ENCODE data around the gene VSIG8. TPM values are rescaled to one million over a fixed set of nuclear protein-coding genes. Genes with fewer than 3 reads are reported as not detected.

VSIG8 gene
- total and polyA plus RNA-seq, 2 donors (not counting 3 experiments of a cell fraction or from before 2014, with no cell fraction given): not detected

GRCh38 chr1:159859767-159860322 is 2.6 kb downstream of the VSIG8 start:
- POLR2A ChIA-PET: no interaction called here
- no peak for FAIRE-seq
- dilution Hi-C loops (cut with MboI; ENCODE audit: extremely low pct_ligation_motif_present, low sequenced_read_pairs): no loop called here
- Histone ChIP-seq H3K36me3 (ENCODE audit: control insufficient read depth in 2 of 2, extremely low read depth in 1 of 2, insufficient read depth in 2 of 2, low read length in 2 of 2) (no peaks in the 10 kb centered on the region), H3K9me3 (replicated peaks; ENCODE audit: control insufficient read depth, insufficient read depth, low read length) (no peaks in the 10 kb centered on the region), H3K4me3 (replicated peaks in 1 of 3; ENCODE audit: insufficient read depth in 1 of 3, low read depth in 1 of 3, low read length in 3 of 3) (no peak overlapping the region), H4K20me1 (replicated peaks; ENCODE audit: control insufficient read depth, extremely low read depth, insufficient read depth, low read length) (no peaks in the 10 kb centered on the region), H2AFZ (ENCODE audit: low read depth, low read length) (no peak overlapping the region), H3K4me2 (ENCODE audit: insufficient read depth, low read length) (no peak overlapping the region), H3K27me3 (ENCODE audit: control insufficient read depth in 2 of 2, insufficient read depth in 2 of 2, low read length in 2 of 2) (no peaks in the 10 kb centered on the region), H3K27ac (ENCODE audit: insufficient read depth, low read depth, low read length) (no peak overlapping the region), H3K4me1 (ENCODE audit: control insufficient read depth, extremely low read depth, insufficient read depth, low read length) (peaks cover 4% of the 10 kb centered on the region), H3K9ac (replicated peaks; ENCODE audit: extremely low read depth, insufficient read depth, low read length) (no peak overlapping the region), H3K79me2 (ENCODE audit: control insufficient read depth, insufficient read depth, low read length) (no peaks in the 10 kb centered on the region), H3K9me1 (replicated peaks; ENCODE audit: control insufficient read depth, extremely low read depth, insufficient read depth, low read length) (no peaks in the 10 kb centered on the region)
- intact Hi-C loops (cut with micrococcal nuclease): no loop called here
- no TSS peak for BruUV-seq (replicated peaks)
- CTCF ChIA-PET: interaction anchor here (0.9 to 1.4 kb wide), 3 partner anchors 31 to 698 kb away, joined by 3 to 5 read pairs (median 5); no protein-coding TSS in a partner anchor
- no peak for DNase-seq (ENCODE audit: low read depth, low spot score)
- TF ChIP-seq MYC (IDR thresholded peaks at IDR 0.05; ENCODE audit: low read depth, low read length) (no peak), POLR2AphosphoS5 (IDR thresholded peaks at IDR 0.05; ENCODE audit: insufficient read depth, low read depth, low read length) (no peak)

DNA sequence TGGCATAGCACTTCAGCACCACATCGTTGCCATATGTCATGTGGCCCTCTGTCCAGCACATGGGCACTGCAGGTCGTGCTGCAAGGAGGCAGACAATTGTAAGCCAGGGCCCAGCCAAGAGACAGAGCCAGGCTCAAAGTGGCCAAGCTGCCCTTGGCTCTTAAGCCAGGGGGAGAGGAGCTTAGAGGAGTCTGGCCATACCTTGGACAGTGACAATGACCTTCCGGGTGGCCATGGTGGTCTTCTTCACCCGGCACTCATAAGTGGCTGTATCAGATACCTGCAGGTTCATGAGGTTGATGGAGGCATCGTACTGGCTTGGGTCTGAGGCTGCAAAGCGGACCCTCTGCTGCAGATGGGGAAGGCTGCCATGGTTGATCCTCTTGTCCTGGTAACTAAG is 4.6 kb downstream of the VSIG8 start:
- no peak overlapping the region for H3K9ac ChIP-seq (replicated peaks; ENCODE audit: extremely low read depth, insufficient read depth, low read length)
- dilution Hi-C loops (cut with MboI; ENCODE audit: extremely low pct_ligation_motif_present, low sequenced_read_pairs) (no loop called here), intact Hi-C loops (cut with micrococcal nuclease) (no loop called here)
- FAIRE-seq (no peak), DNase-seq (ENCODE audit: low read depth, low spot score) (no peak)
- POLR2A ChIA-PET: no interaction called here
- no peaks in the 10 kb centered on the region for H3K36me3 ChIP-seq (ENCODE audit: control insufficient read depth in 2 of 2, extremely low read depth in 1 of 2, insufficient read depth in 2 of 2, low read length in 2 of 2)
- no peak overlapping the region for H3K27ac ChIP-seq (ENCODE audit: insufficient read depth, low read depth, low read length)
- H3K9me1 ChIP-seq (replicated peaks; ENCODE audit: control insufficient read depth, extremely low read depth, insufficient read depth, low read length): no peaks in the 10 kb centered on the region
- H3K4me2 ChIP-seq (ENCODE audit: insufficient read depth, low read length): no peak overlapping the region
- CTCF ChIA-PET: interaction anchor here (1.0 to 1.1 kb wide), 3 partner anchors 33 to 150 kb away, joined by 3 read pairs; no protein-coding TSS in a partner anchor
- no peak overlapping the region for H2AFZ ChIP-seq (ENCODE audit: low read depth, low read length)
- BruUV-seq (replicated peaks): no TSS peak
- H3K4me1 ChIP-seq (ENCODE audit: control insufficient read depth, extremely low read depth, insufficient read depth, low read length): peaks cover 12% of the 10 kb centered on the region
- no peaks in the 10 kb centered on the region for H3K9me3 ChIP-seq (replicated peaks; ENCODE audit: control insufficient read depth, insufficient read depth, low read length)
- TF ChIP-seq POLR2AphosphoS5 (IDR thresholded peaks at IDR 0.05; ENCODE audit: insufficient read depth, low read depth, low read length) (no peak), POLR2A (IDR thresholded peaks at IDR 0.05; ENCODE audit: low read depth, low read length) (no peak), MYC (IDR thresholded peaks at IDR 0.05; ENCODE audit: low read depth, low read length) (no peak), MAX (IDR thresholded peaks at IDR 0.05; ENCODE audit: insufficient read depth, insufficient read length) (no peak), FOS (IDR thresholded peaks at IDR 0.05; ENCODE audit: borderline replicate concordance, insufficient read depth, low read length) (no peak), GATA2 (IDR thresholded peaks at IDR 0.05; ENCODE audit: insufficient read depth, insufficient read length, low read depth, low read length) (no peak), JUN (IDR thresholded peaks at IDR 0.05; ENCODE audit: borderline replicate concordance, insufficient read depth, insufficient read length, low read depth) (no peak), EZH2 (IDR thresholded peaks at IDR 0.05; ENCODE audit: borderline replicate concordance, low read depth, low read length, severe bottlenecking) (no peak)
- TF ChIP-seq, protein P1, sequence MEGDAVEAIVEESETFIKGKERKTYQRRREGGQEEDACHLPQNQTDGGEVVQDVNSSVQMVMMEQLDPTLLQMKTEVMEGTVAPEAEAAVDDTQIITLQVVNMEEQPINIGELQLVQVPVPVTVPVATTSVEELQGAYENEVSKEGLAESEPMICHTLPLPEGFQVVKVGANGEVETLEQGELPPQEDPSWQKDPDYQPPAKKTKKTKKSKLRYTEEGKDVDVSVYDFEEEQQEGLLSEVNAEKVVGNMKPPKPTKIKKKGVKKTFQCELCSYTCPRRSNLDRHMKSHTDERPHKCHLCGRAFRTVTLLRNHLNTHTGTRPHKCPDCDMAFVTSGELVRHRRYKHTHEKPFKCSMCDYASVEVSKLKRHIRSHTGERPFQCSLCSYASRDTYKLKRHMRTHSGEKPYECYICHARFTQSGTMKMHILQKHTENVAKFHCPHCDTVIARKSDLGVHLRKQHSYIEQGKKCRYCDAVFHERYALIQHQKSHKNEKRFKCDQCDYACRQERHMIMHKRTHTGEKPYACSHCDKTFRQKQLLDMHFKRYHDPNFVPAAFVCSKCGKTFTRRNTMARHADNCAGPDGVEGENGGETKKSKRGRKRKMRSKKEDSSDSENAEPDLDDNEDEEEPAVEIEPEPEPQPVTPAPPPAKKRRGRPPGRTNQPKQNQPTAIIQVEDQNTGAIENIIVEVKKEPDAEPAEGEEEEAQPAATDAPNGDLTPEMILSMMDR (IDR thresholded peaks at IDR 0.05; ENCODE audit: extremely low read depth in 1 of 2, insufficient read depth in 1 of 2, low read depth in 1 of 2, low read length in 2 of 2): no peak
- H3K4me3 ChIP-seq (replicated peaks in 1 of 3; ENCODE audit: insufficient read depth in 1 of 3, low read depth in 1 of 3, low read length in 3 of 3): no peak overlapping the region
- no peaks in the 10 kb centered on the region for H3K27me3 ChIP-seq (ENCODE audit: control insufficient read depth in 2 of 2, insufficient read depth in 2 of 2, low read length in 2 of 2)
- H4K20me1 ChIP-seq (replicated peaks; ENCODE audit: control insufficient read depth, extremely low read depth, insufficient read depth, low read length): no peaks in the 10 kb centered on the region
- no peaks in the 10 kb centered on the region for H3K79me2 ChIP-seq (ENCODE audit: control insufficient read depth, insufficient read depth, low read length)
